ENCODE measurements around the gene PTCD3.

The PTCD3 gene

GRCh38 chr2:86136141-86136540, 30.1 kb downstream of the PTCD3 start:
- Histone ChIP-seq H3K4me3 (ENCODE audit: low read length, poor library complexity, severe bottlenecking) (no peak overlapping the region), H3K79me2 (ENCODE audit: insufficient read depth, low read length) (no peaks in the 10 kb centered on the region), H3K4me1 (ENCODE audit: insufficient read depth, low read length, poor library complexity, severe bottlenecking) (no peaks in the 10 kb centered on the region), H4K20me1 (ENCODE audit: insufficient read depth, low read length, poor library complexity, severe bottlenecking) (no peaks in the 10 kb centered on the region), H3K9ac (ENCODE audit: low read depth, low read length, poor library complexity, severe bottlenecking) (no peak overlapping the region), H3K4me2 (ENCODE audit: low read depth, low read length, poor library complexity, severe bottlenecking) (no peak overlapping the region), H3K27me3 (ENCODE audit: insufficient read depth, low read length, poor library complexity, severe bottlenecking) (no peaks in the 10 kb centered on the region), H3F3A (ENCODE audit: low read depth) (no peaks in the 10 kb centered on the region), H3K36me3 (ENCODE audit: insufficient read depth, low read length) (peaks cover 94% of the 10 kb centered on the region), H3K9me3 (ENCODE audit: insufficient read depth, low read depth, low read length) (no peaks in the 10 kb centered on the region), H2AFZ (ENCODE audit: low read length) (no peak overlapping the region), H3K9me2 (replicated peaks; ENCODE audit: low read depth, low read length) (no peaks in the 10 kb centered on the region)
- TF ChIP-seq CTCF (conservative IDR thresholded peaks at IDR 0.05; ENCODE audit: low read length): no peak
- no peak for TF ChIP-seq EZH2phosphoT487 (IDR thresholded peaks at IDR 0.05; ENCODE audit: borderline replicate concordance)

- Histone ChIP-seq H3F3A (ENCODE audit: low read depth) (no peaks in the 10 kb centered on the region), H3K9ac (ENCODE audit: low read depth, low read length, poor library complexity, severe bottlenecking) (no peak overlapping the region), H3K79me2 (ENCODE audit: insufficient read depth, low read length) (no peaks in the 10 kb centered on the region), H3K27me3 (ENCODE audit: insufficient read depth, low read length, poor library complexity, severe bottlenecking) (no peaks in the 10 kb centered on the region), H3K4me1 (ENCODE audit: insufficient read depth, low read length, poor library complexity, severe bottlenecking) (no peaks in the 10 kb centered on the region), H2AFZ (ENCODE audit: low read length) (no peak overlapping the region), H4K20me1 (ENCODE audit: insufficient read depth, low read length, poor library complexity, severe bottlenecking) (no peaks in the 10 kb centered on the region), H3K4me2 (ENCODE audit: low read depth, low read length, poor library complexity, severe bottlenecking) (no peak overlapping the region), H3K36me3 (ENCODE audit: insufficient read depth, low read length) (peaks cover 89% of the 10 kb centered on the region), H3K9me3 (ENCODE audit: insufficient read depth, low read depth, low read length) (no peaks in the 10 kb centered on the region), H3K9me2 (replicated peaks; ENCODE audit: low read depth, low read length) (no peaks in the 10 kb centered on the region), H3K4me3 (ENCODE audit: low read length, poor library complexity, severe bottlenecking) (no peak overlapping the region)
- TF ChIP-seq CTCF (conservative IDR thresholded peaks at IDR 0.05; ENCODE audit: low read length) (no peak), EZH2phosphoT487 (IDR thresholded peaks at IDR 0.05; ENCODE audit: borderline replicate concordance) (no peak)
These were observed 32.9 kb downstream of the PTCD3 start for GRCh38 chr2:86138736-86139625.

GRCh38 chr2:86139981-86140380, 33.9 kb downstream of the PTCD3 start:
- Histone ChIP-seq H3K27me3 (ENCODE audit: insufficient read depth, low read length, poor library complexity, severe bottlenecking) (no peaks in the 10 kb centered on the region), H4K20me1 (ENCODE audit: insufficient read depth, low read length, poor library complexity, severe bottlenecking) (no peaks in the 10 kb centered on the region), H3F3A (ENCODE audit: low read depth) (no peaks in the 10 kb centered on the region), H3K4me1 (ENCODE audit: insufficient read depth, low read length, poor library complexity, severe bottlenecking) (no peaks in the 10 kb centered on the region), H3K4me3 (ENCODE audit: low read length, poor library complexity, severe bottlenecking) (no peak overlapping the region), H2AFZ (ENCODE audit: low read length) (no peak overlapping the region), H3K9ac (ENCODE audit: low read depth, low read length, poor library complexity, severe bottlenecking) (no peak overlapping the region), H3K79me2 (ENCODE audit: insufficient read depth, low read length) (no peaks in the 10 kb centered on the region), H3K9me2 (replicated peaks; ENCODE audit: low read depth, low read length) (no peaks in the 10 kb centered on the region), H3K36me3 (ENCODE audit: insufficient read depth, low read length) (peaks cover 89% of the 10 kb centered on the region), H3K4me2 (ENCODE audit: low read depth, low read length, poor library complexity, severe bottlenecking) (no peak overlapping the region), H3K9me3 (ENCODE audit: insufficient read depth, low read depth, low read length) (no peaks in the 10 kb centered on the region)
- TF ChIP-seq CTCF (conservative IDR thresholded peaks at IDR 0.05; ENCODE audit: low read length) (no peak), EZH2phosphoT487 (IDR thresholded peaks at IDR 0.05; ENCODE audit: borderline replicate concordance) (no peak)

Data from Loucy (cell line).